Retinal pigment epithelial cell (primary cell): ENCODE results near the gene BST2.
A peak's percentile ranks its signal among the peaks of the same experiment; 100 is the strongest.

Source experiments
- DNase-seq: peaks from one replicate; pipeline ENCODE4 v3.0.0-alpha.2; 2010; ENCODE audit warnings: low read depth
- H3K4me3 ChIP-seq: 2 replicates; pipeline ENCODE4 v1.5.1; 2011; ENCODE audit warnings: mild to moderate bottlenecking, low read length, control low read depth, moderate library complexity
- CTCF ChIP-seq: conservative IDR thresholded peaks from 2 replicates; pipeline ENCODE4 v1.5.1; 2011; ENCODE audit warnings: low read depth, low read length, control low read depth, inconsistent platforms

BST2 gene, protein sequence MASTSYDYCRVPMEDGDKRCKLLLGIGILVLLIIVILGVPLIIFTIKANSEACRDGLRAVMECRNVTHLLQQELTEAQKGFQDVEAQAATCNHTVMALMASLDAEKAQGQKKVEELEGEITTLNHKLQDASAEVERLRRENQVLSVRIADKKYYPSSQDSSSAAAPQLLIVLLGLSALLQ

DNA sequence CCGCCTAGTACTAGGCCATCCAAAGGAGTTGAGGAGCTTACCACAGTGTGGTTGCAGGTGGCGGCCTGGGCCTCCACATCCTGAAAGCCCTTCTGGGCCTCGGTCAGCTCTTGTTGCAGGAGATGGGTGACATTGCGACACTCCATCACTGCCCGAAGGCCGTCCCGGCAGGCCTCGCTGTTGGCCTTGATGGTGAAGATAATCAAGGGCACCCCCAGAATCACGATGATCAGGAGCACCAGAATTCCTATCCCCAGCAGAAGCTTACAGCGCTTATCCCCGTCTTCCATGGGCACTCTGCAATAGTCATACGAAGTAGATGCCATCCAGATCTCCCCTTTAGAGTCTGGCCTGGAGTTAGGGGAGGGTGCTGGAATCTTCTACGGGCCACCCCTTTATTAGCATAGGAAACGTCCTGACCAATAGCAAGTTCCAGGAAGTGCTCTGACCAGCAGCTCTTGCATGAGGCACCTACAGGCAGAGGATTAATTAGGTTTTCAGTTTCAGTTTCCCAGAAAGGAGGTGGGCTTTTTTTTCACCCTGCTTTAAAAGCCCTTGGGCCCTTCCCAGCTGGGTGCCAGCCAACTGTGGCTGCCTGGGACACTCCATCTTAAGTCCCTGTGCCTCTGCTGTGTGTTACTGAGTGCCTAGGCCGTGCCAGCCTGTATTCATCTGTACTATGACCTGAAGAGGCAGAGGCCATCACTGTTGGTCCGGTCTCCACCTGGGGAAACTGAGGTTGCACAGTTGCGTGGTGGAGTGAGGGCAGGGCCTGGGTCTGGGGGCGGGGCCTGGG is at the start of gene BST2:
Gene BST2 (minus strand): TSS at position 381 of the 796 bp plus-strand sequence. CDS start 55 bp downstream, at position 326.
- H3K4me3 ChIP-seq, result no peak within 1 kb of the TSS
- DNase-seq, result peak; percentile 18
- no peak for TF ChIP-seq CTCF

DNA sequence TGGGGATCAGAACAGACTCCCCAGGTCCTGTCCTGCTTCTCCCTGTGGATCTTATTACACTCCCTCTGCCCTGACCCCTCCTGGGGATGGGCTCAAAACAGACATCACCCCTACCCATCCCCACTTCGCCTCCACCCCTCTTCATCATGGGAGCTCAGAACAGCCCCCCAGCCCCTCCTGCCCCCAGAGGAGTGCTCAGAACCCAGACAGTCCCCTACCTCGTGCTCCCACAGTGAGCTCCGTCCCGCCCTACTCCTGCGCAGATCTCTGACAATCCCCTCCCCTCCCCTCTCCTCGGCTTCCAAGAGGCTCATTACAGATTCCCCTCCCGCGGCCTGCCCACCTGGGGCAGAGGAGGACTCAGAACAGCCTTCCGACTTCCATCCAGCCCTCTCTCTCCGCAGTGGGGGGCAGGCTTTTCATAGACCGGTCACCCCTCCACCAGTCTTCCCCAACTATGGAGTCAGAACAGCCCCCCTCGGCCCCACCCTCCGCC is 49.2 kb upstream of the BST2 start:
- no peak for TF ChIP-seq CTCF
- no peak overlapping the region for H3K4me3 ChIP-seq
- DNase-seq, result no peak

GRCh38 chr19:17451820-17452219 is 46.4 kb upstream of the BST2 start:
- no peak for DNase-seq
- no peak for TF ChIP-seq CTCF
- H3K4me3 ChIP-seq, result no peak overlapping the region

DNA sequence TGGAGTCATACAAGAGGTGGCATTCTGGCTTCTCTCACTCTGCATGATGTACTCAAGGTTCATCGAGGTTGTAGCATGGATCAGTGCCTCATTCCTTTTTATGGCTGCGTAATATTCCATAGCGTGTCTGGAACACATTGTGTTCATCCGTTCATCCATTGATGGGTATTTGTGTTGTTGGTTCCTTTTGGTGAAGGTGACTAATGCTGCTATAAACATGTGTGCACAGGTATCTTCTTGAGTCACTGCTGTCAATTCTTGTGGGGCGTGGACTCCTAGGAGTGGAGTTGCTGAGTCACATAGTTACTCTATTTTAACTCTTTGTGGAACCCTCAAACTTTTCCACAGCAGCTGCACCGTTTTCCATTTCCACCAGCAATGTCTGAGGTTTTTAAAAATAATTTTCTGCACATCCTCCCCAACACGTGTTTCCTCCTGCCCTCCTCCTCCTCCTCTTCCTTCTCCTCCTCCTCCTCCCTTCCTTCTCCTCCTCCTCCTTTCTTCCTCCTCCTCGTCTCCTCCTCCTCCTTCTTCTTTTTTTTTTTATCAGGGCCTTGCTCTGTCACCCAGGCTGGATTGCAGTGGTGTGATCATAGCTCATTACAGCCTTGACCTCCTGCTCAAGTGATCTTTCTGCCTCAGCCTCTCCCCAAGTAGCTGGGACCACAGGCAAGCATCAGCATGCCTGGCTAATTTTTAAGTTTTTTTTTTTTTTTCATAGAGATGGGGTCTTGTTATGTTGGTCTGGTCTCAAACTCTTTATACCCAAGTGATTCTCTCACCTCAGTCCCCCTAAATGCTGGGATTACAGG is 45.0 kb upstream of the BST2 start:
- no peak overlapping the region for H3K4me3 ChIP-seq
- DNase-seq, result no peak
- TF ChIP-seq CTCF, result no peak

DNA sequence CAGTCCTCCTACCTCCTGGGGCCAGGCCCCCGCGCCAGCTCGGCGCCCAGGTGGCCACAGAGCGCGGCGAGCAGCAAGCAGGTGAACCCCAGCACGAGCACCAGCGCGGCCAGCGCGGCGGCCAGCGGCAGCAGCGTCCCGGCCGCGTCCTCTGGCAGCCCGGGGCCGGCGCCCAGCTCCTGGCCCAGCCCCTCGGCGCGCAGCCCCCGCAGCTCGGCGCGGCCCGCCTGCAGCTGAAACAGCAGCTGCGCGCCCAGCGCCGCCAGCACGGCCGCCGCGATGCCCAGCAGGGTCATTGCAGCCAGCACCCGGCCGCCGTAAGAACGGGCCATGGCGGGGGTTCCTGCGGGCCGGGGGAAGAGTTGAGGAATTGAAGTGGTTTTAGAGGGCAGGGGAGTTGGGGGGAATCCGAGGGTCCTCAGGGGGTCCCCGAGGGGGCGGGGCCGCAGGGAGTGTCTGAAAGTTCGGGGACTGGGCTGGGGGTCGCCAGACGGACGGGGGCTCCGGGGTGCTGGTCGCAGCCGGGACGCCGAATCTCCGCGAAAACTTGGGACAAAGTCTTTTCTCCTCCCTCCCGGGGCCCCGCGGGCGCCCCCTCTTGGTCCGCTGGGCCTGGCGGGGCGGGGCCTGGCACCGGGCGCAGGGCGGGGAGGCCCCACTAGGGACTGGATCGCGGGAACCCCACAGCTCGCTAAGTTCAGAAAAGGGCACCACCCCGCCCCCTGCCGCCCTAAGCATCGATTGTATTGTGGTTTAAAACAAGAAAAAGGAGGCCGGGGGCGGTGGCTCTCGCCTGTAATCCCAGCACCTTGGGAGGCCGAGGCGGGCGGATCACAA is 42.9 kb upstream of the BST2 start, which contains the start of gene TMEM221:
Gene TMEM221 (minus strand): TSS at position 538 of the 837 bp plus-strand sequence. CDS start 206 bp downstream, at position 332.
- H3K4me3 ChIP-seq, result peak within 1 kb of the TSS; percentile 32

More for the DNA sequence above, 42.9 kb upstream of the BST2 start, which contains the start of gene TMEM221:
- TF ChIP-seq CTCF, result peak; percentile 55
- DNase-seq, result no peak
